Activated CD4-positive, CD25-positive, alpha-beta regulatory T cell (primary cell): ENCODE data around the gene GPHN.
"Not testable (repeated sequence)": the region's sequence is repeated elsewhere in the genome, so short reads cannot be mapped to it uniquely, and the experiment has no call there.

Source experiments
- DNase-seq, 4 experiments: peaks; one replicate each; lab custom pipeline; 2025; lab: John Stamatoyannopoulos, UW

The GPHN gene

DNA sequence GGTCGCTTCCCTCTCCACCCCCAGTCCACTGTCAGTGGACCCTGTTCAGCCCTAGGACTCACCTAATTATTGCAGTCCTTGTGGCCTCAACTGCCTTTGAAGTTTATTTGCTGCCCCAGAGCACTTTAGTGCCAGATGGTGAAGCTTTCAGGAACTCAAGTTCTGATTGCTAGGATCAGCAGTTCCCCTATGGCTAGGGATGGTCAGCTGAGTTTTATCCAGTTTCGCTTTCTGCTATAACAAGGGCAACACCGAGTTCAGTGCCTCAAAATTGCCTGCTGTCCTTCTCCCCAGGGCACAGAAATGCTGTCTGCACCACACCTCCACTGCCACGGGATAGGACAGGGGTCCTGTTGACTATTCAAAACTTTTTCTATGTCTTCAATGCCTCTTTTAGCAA, 295.0 kb downstream of the GPHN start:
- no peak for DNase-seq

GRCh38 chr14:66804141-66804540, 296.2 kb downstream of the GPHN start:
- DNase-seq = no peak

GRCh38 chr14:66813636-66814035, 305.7 kb downstream of the GPHN start:
- DNase-seq = no peak

DNA sequence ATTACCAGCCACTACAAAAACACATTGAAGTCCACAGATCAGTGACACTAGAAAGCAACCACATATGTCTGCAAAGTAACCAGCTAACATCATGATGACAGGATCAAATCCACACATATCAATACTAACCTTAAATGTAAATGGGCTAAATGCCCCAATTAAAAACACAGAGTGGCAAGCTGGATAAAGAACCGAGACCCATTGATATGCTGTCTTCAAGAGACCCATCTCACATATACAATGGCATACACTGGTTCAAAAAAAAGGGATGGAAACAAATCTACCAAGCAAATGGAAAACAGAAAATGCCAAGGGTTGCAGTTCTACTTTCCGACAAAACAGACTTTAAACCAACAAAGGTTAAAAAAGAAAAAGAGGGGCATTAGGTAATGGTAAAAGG, 307.7 kb downstream of the GPHN start:
- no peak for DNase-seq

- DNase-seq = no peak
Measured at GRCh38 chr14:66824251-66824650, 316.3 kb downstream of the GPHN start.

- DNase-seq = no peak
Measured at GRCh38 chr14:66827182-66827581, 319.2 kb downstream of the GPHN start.

DNA sequence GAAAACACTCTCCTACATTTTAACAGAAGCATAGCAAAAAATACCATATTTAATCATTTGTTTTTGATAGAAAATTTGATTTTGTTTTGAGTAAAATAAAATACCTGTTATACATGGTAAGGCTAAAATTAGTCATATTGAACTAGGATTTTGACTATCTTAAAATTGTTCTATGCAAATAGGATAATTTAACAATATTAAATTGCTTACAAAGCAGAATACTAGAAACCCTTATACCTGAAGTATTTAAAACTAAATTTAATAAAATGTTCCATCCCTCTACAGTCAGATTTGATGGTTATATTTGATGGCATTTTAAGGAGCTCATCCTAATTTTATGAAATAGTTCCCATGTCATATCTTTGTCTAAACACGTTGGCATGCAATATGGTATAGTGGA, 323.2 kb downstream of the GPHN start:
- no peak for DNase-seq

GRCh38 chr14:66833816-66834215, 325.9 kb downstream of the GPHN start:
- no peak for DNase-seq

DNA sequence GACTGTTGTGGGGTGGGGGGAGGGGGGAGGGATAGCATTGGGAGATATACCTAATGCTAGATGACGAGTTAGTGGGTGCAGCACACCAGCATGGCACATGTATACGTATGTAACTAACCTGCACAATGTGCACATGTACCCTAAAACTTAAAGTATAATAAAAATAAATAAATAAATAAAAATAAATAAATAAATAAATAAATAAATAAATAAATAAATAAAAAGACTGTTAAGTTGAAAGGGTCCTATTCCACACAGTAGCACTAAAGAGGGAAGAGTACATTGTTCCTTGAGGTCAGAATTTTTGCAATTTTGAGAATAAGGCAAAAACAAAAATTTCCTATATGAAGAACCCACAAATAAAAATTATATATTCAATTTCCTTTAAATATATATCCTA, 329.5 kb downstream of the GPHN start:
- DNase-seq = not testable (repeated sequence)

GRCh38 chr14:66842911-66843512, 335.1 kb downstream of the GPHN start:
- DNase-seq = no peak

GRCh38 chr14:66850258-66850888, 342.4 kb downstream of the GPHN start:
- DNase-seq = no peak

GRCh38 chr14:66853311-66853710, 345.4 kb downstream of the GPHN start:
- DNase-seq = no peak

GRCh38 chr14:66857867-66858266, 349.9 kb downstream of the GPHN start:
- DNase-seq = no peak

GRCh38 chr14:66859063-66859671, 351.2 kb downstream of the GPHN start:
- no peak for DNase-seq

- DNase-seq = no peak
Measured at GRCh38 chr14:66881596-66881995, 373.6 kb downstream of the GPHN start.

- DNase-seq = no peak
Measured at GRCh38 chr14:66884149-66884548, 376.2 kb downstream of the GPHN start.

GRCh38 chr14:66900719-66901118, 392.8 kb downstream of the GPHN start:
- no peak for DNase-seq

- DNase-seq = no peak
Measured at GRCh38 chr14:66910311-66910840, 402.4 kb downstream of the GPHN start.

DNA sequence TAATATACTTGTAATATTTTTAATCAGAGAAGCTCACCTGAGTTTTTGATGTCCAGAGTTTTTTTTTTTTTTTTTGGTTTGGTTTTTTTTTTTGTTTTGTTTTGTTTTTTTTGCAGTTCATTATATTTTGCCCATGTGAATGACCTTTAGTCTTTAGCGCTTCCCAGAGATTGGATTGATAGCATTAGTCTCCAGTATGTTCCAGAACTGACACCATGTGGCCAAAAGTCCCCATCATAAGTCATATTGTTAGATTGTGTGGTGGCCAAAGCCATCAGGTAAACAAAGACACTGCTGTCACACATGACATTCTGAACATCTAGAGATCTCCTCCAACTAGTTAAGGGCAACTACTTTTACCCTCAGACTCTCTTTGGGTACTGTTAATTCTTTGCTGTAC, 408.5 kb downstream of the GPHN start:
- DNase-seq = no peak

GRCh38 chr14:66918527-66918926, 410.6 kb downstream of the GPHN start:
- DNase-seq = no peak

GRCh38 chr14:66920196-66920595, 412.2 kb downstream of the GPHN start:
- no peak for DNase-seq

- DNase-seq = no peak
Measured at GRCh38 chr14:66923251-66923650, 415.3 kb downstream of the GPHN start.

GRCh38 chr14:66939409-66939808, 431.5 kb downstream of the GPHN start:
- no peak for DNase-seq
